Retina (tissue), 1 donor: ENCODE data around the gene GPC1.

Source experiments
- DNase-seq: peaks from one replicate; pipeline ENCODE4 v3.0.0-alpha.2; 2016

The GPC1 gene

GRCh38 chr2:240397924-240398645 is 37.4 kb upstream of the GPC1 start:
- DNase-seq, result no peak

GRCh38 chr2:240398661-240399267 is 36.7 kb upstream of the GPC1 start:
- DNase-seq, result no peak

- DNase-seq, result no peak
Observed at GRCh38 chr2:240399419-240400324, 35.8 kb upstream of the GPC1 start.

- DNase-seq, result no peak
Observed at GRCh38 chr2:240400371-240401161, 34.9 kb upstream of the GPC1 start.

GRCh38 chr2:240401308-240401707 is 34.2 kb upstream of the GPC1 start:
- DNase-seq, result no peak

GRCh38 chr2:240401781-240402551 is 33.5 kb upstream of the GPC1 start:
- DNase-seq, result no peak

- DNase-seq, result no peak
Observed at GRCh38 chr2:240402566-240403272, 32.7 kb upstream of the GPC1 start.

GRCh38 chr2:240403396-240404104 is 31.9 kb upstream of the GPC1 start:
- no peak for DNase-seq

GRCh38 chr2:240404174-240404852 is 31.1 kb upstream of the GPC1 start:
- DNase-seq, result no peak

GRCh38 chr2:240405133-240405532 is 30.3 kb upstream of the GPC1 start:
- no peak for DNase-seq

- DNase-seq, result no peak
Observed at GRCh38 chr2:240405684-240406313, 29.7 kb upstream of the GPC1 start.

GRCh38 chr2:240407090-240407489 is 28.4 kb upstream of the GPC1 start:
- DNase-seq, result no peak

- DNase-seq, result no peak
Observed at GRCh38 chr2:240410004-240410403, 25.5 kb upstream of the GPC1 start.

- no peak for DNase-seq
Observed at GRCh38 chr2:240410808-240411207, 24.7 kb upstream of the GPC1 start.

GRCh38 chr2:240411261-240412160 is 24.0 kb upstream of the GPC1 start:
- no peak for DNase-seq

- peak; percentile 69 for DNase-seq
Observed at GRCh38 chr2:240412211-240412861, 23.1 kb upstream of the GPC1 start.

- no peak for DNase-seq
Observed at GRCh38 chr2:240412975-240413812, 22.3 kb upstream of the GPC1 start.
